ENCODE data around the gene RIIAD1. TPM values are rescaled to one million over a fixed set of nuclear protein-coding genes. Genes with fewer than 3 reads are reported as not detected.
"Not testable (repeated sequence)": the region's sequence is repeated elsewhere in the genome, so short reads cannot be mapped to it uniquely, and the experiment has no call there.

The RIIAD1 gene
- total RNA-seq, 1 donor, result not detected

GRCh38 chr1:151741516-151741915 lies 20.2 kb downstream of the RIIAD1 start:
- Histone ChIP-seq H3K27me3 (ENCODE audit: insufficient read depth, low read length) (peaks cover 21% of the 10 kb centered on the region), H3K4me1 (ENCODE audit: insufficient read depth, low read length) (no peaks in the 10 kb centered on the region), H3K4me3 (ENCODE audit: low read length) (no peak overlapping the region), H3K9me3 (ENCODE audit: low read depth, low read length) (peaks cover 13% of the 10 kb centered on the region)

- Histone ChIP-seq H3K4me3 (ENCODE audit: low read length) (no peak overlapping the region), H3K4me1 (ENCODE audit: insufficient read depth, low read length) (peaks cover 4% of the 10 kb centered on the region), H3K9me3 (ENCODE audit: low read depth, low read length) (no peaks in the 10 kb centered on the region)
Measured at GRCh38 chr1:151756291-151756690, 35.0 kb downstream of the RIIAD1 start.

GRCh38 chr1:151759241-151759640 lies 37.9 kb downstream of the RIIAD1 start:
- H3K4me1 ChIP-seq (ENCODE audit: insufficient read depth, low read length), result peaks cover 20% of the 10 kb centered on the region
- H3K27me3 ChIP-seq (ENCODE audit: insufficient read depth, low read length), result no peaks in the 10 kb centered on the region
- H3K4me3 ChIP-seq (ENCODE audit: low read length), result no peak overlapping the region
- H3K9me3 ChIP-seq (ENCODE audit: low read depth, low read length), result no peaks in the 10 kb centered on the region

More at GRCh38 chr1:151756291-151756690, 35.0 kb downstream of the RIIAD1 start:
- no peaks in the 10 kb centered on the region for H3K27me3 ChIP-seq (ENCODE audit: insufficient read depth, low read length)

- Histone ChIP-seq H3K4me3 (ENCODE audit: low read length) (no peak overlapping the region), H3K27me3 (ENCODE audit: insufficient read depth, low read length) (no peaks in the 10 kb centered on the region), H3K9me3 (ENCODE audit: low read depth, low read length) (no peaks in the 10 kb centered on the region), H3K4me1 (ENCODE audit: insufficient read depth, low read length) (peaks cover 22% of the 10 kb centered on the region)
Measured at GRCh38 chr1:151760597-151761385, 39.5 kb downstream of the RIIAD1 start.

GRCh38 chr1:151762941-151763921 lies 41.9 kb downstream of the RIIAD1 start, which contains the start of gene MRPL9:
Gene MRPL9, minus strand, starts transcription at chr1:151763496. Its CDS starts 17 bp downstream, at chr1:151763479.
- Histone ChIP-seq H3K4me1 (ENCODE audit: insufficient read depth, low read length) (peaks cover 18% of the 10 kb centered on the region), H3K4me3 (ENCODE audit: low read length) (peak within 1 kb of the TSS; percentile 60), H3K9me3 (ENCODE audit: low read depth, low read length) (no peaks in the 10 kb centered on the region), H3K27me3 (ENCODE audit: insufficient read depth, low read length) (no peaks in the 10 kb centered on the region)

GRCh38 chr1:151763990-151764389 lies 42.7 kb downstream of the RIIAD1 start:
- H3K4me1 ChIP-seq (ENCODE audit: insufficient read depth, low read length), result peaks cover 18% of the 10 kb centered on the region
- H3K4me3 ChIP-seq (ENCODE audit: low read length), result peak overlapping the region; percentile 60
- no peaks in the 10 kb centered on the region for H3K9me3 ChIP-seq (ENCODE audit: low read depth, low read length)
- no peaks in the 10 kb centered on the region for H3K27me3 ChIP-seq (ENCODE audit: insufficient read depth, low read length)

- not testable (repeated sequence) for H3K4me3 ChIP-seq (ENCODE audit: low read length); H3K27me3 ChIP-seq (ENCODE audit: insufficient read depth, low read length); H3K9me3 ChIP-seq (ENCODE audit: low read depth, low read length); H3K4me1 ChIP-seq (ENCODE audit: insufficient read depth, low read length)
Measured at GRCh38 chr1:151768351-151769066, 47.2 kb downstream of the RIIAD1 start.

- H3K4me1 ChIP-seq (ENCODE audit: insufficient read depth, low read length); H3K27me3 ChIP-seq (ENCODE audit: insufficient read depth, low read length); H3K9me3 ChIP-seq (ENCODE audit: low read depth, low read length); H3K4me3 ChIP-seq (ENCODE audit: low read length): not testable (repeated sequence)
Measured at GRCh38 chr1:151769270-151769669, 47.9 kb downstream of the RIIAD1 start.

- Histone ChIP-seq H3K4me3 (ENCODE audit: low read length) (no peak overlapping the region), H3K27me3 (ENCODE audit: insufficient read depth, low read length) (no peaks in the 10 kb centered on the region), H3K4me1 (ENCODE audit: insufficient read depth, low read length) (no peaks in the 10 kb centered on the region), H3K9me3 (ENCODE audit: low read depth, low read length) (no peaks in the 10 kb centered on the region)
Measured at GRCh38 chr1:151773702-151774101, 52.4 kb downstream of the RIIAD1 start.

- Histone ChIP-seq H3K4me1 (ENCODE audit: insufficient read depth, low read length) (no peaks in the 10 kb centered on the region), H3K9me3 (ENCODE audit: low read depth, low read length) (no peaks in the 10 kb centered on the region), H3K4me3 (ENCODE audit: low read length) (no peak overlapping the region), H3K27me3 (ENCODE audit: insufficient read depth, low read length) (no peaks in the 10 kb centered on the region)
Measured at GRCh38 chr1:151774256-151774922, 53.1 kb downstream of the RIIAD1 start.

- no peaks in the 10 kb centered on the region for H3K4me1 ChIP-seq (ENCODE audit: insufficient read depth, low read length)
- no peak overlapping the region for H3K4me3 ChIP-seq (ENCODE audit: low read length)
- H3K27me3 ChIP-seq (ENCODE audit: insufficient read depth, low read length), result no peaks in the 10 kb centered on the region
Measured at GRCh38 chr1:151775894-151776664, 54.8 kb downstream of the RIIAD1 start.

GRCh38 chr1:151776665-151777062 lies 55.3 kb downstream of the RIIAD1 start:
- Histone ChIP-seq H3K4me1 (ENCODE audit: insufficient read depth, low read length) (no peaks in the 10 kb centered on the region), H3K27me3 (ENCODE audit: insufficient read depth, low read length) (no peaks in the 10 kb centered on the region), H3K9me3 (ENCODE audit: low read depth, low read length) (no peaks in the 10 kb centered on the region), H3K4me3 (ENCODE audit: low read length) (no peak overlapping the region)

More at GRCh38 chr1:151775894-151776664, 54.8 kb downstream of the RIIAD1 start:
- no peaks in the 10 kb centered on the region for H3K9me3 ChIP-seq (ENCODE audit: low read depth, low read length)

- no peaks in the 10 kb centered on the region for H3K27me3 ChIP-seq (ENCODE audit: insufficient read depth, low read length)
- no peaks in the 10 kb centered on the region for H3K4me1 ChIP-seq (ENCODE audit: insufficient read depth, low read length)
- no peak overlapping the region for H3K4me3 ChIP-seq (ENCODE audit: low read length)
- no peaks in the 10 kb centered on the region for H3K9me3 ChIP-seq (ENCODE audit: low read depth, low read length)
Measured at GRCh38 chr1:151777317-151777716, 56.0 kb downstream of the RIIAD1 start.
